ENCODE measurements around the gene FHIT.

FHIT gene

GRCh38 chr3:60652829-60653228, 598.4 kb downstream of the FHIT start:
- Histone ChIP-seq H3K27ac (ENCODE audit: low read depth, low read length) (no peak overlapping the region), H3K36me3 (ENCODE audit: control insufficient read depth, insufficient read depth, low read length) (no peaks in the 10 kb centered on the region), H3K4me1 (ENCODE audit: control insufficient read depth, insufficient read depth, low read length) (peaks cover 3% of the 10 kb centered on the region; the same call in 1 of the 2 replicates)

GRCh38 chr3:60651799-60652198, 599.5 kb downstream of the FHIT start:
- Histone ChIP-seq H3K4me1 (ENCODE audit: control insufficient read depth, insufficient read depth, low read length) (peaks cover 3% of the 10 kb centered on the region; the same call in 1 of the 2 replicates), H3K27me3 (ENCODE audit: control insufficient read depth, insufficient read depth, low read length) (no peaks in the 10 kb centered on the region)

More at GRCh38 chr3:60652829-60653228, 598.4 kb downstream of the FHIT start:
- H3K4me3 ChIP-seq (ENCODE audit: low read depth, low read length) = no peak overlapping the region
- no peak overlapping the region for H3K9ac ChIP-seq (ENCODE audit: low read length)
- no peaks in the 10 kb centered on the region for H3K27me3 ChIP-seq (ENCODE audit: control insufficient read depth, insufficient read depth, low read length)
- no peaks in the 10 kb centered on the region for H3K9me3 ChIP-seq (ENCODE audit: control insufficient read depth, insufficient read depth, low read depth, low read length)

GRCh38 chr3:60650171-60650570, 601.1 kb downstream of the FHIT start:
- Histone ChIP-seq H3K27ac (ENCODE audit: low read depth, low read length) (no peak overlapping the region), H3K27me3 (ENCODE audit: control insufficient read depth, insufficient read depth, low read length) (no peaks in the 10 kb centered on the region), H3K4me3 (ENCODE audit: low read depth, low read length) (no peak overlapping the region), H3K9me3 (ENCODE audit: control insufficient read depth, insufficient read depth, low read depth, low read length) (no peaks in the 10 kb centered on the region), H3K36me3 (ENCODE audit: control insufficient read depth, insufficient read depth, low read length) (no peaks in the 10 kb centered on the region), H3K4me1 (ENCODE audit: control insufficient read depth, insufficient read depth, low read length) (peaks cover 3% of the 10 kb centered on the region; the same call in 1 of the 2 replicates), H3K9ac (ENCODE audit: low read length) (no peak overlapping the region)

More at GRCh38 chr3:60651799-60652198, 599.5 kb downstream of the FHIT start:
- H3K4me3 ChIP-seq (ENCODE audit: low read depth, low read length) = no peak overlapping the region
- no peaks in the 10 kb centered on the region for H3K9me3 ChIP-seq (ENCODE audit: control insufficient read depth, insufficient read depth, low read depth, low read length)
- no peak overlapping the region for H3K27ac ChIP-seq (ENCODE audit: low read depth, low read length)
- H3K36me3 ChIP-seq (ENCODE audit: control insufficient read depth, insufficient read depth, low read length) = no peaks in the 10 kb centered on the region
- no peak overlapping the region for H3K9ac ChIP-seq (ENCODE audit: low read length)

GRCh38 chr3:60645801-60646200, 605.5 kb downstream of the FHIT start:
- Histone ChIP-seq H3K27me3 (ENCODE audit: control insufficient read depth, insufficient read depth, low read length) (no peaks in the 10 kb centered on the region), H3K4me3 (ENCODE audit: low read depth, low read length) (no peak overlapping the region), H3K27ac (ENCODE audit: low read depth, low read length) (no peak overlapping the region), H3K9me3 (ENCODE audit: control insufficient read depth, insufficient read depth, low read depth, low read length) (no peaks in the 10 kb centered on the region), H3K9ac (ENCODE audit: low read length) (no peak overlapping the region), H3K36me3 (ENCODE audit: control insufficient read depth, insufficient read depth, low read length) (no peaks in the 10 kb centered on the region), H3K4me1 (ENCODE audit: control insufficient read depth, insufficient read depth, low read length) (no peaks in the 10 kb centered on the region)

- no peak overlapping the region for H3K27ac ChIP-seq (ENCODE audit: low read depth, low read length)
- H3K27me3 ChIP-seq (ENCODE audit: control insufficient read depth, insufficient read depth, low read length) = no peaks in the 10 kb centered on the region
- no peaks in the 10 kb centered on the region for H3K36me3 ChIP-seq (ENCODE audit: control insufficient read depth, insufficient read depth, low read length)
- no peaks in the 10 kb centered on the region for H3K4me1 ChIP-seq (ENCODE audit: control insufficient read depth, insufficient read depth, low read length)
- H3K4me3 ChIP-seq (ENCODE audit: low read depth, low read length) = no peak overlapping the region
- no peak overlapping the region for H3K9ac ChIP-seq (ENCODE audit: low read length)
- no peaks in the 10 kb centered on the region for H3K9me3 ChIP-seq (ENCODE audit: control insufficient read depth, insufficient read depth, low read depth, low read length)
Measured at GRCh38 chr3:60643831-60644230, 607.4 kb downstream of the FHIT start.

- Histone ChIP-seq H3K9ac (ENCODE audit: low read length) (no peak overlapping the region), H3K27me3 (ENCODE audit: control insufficient read depth, insufficient read depth, low read length) (no peaks in the 10 kb centered on the region), H3K27ac (ENCODE audit: low read depth, low read length) (no peak overlapping the region), H3K4me3 (ENCODE audit: low read depth, low read length) (no peak overlapping the region), H3K36me3 (ENCODE audit: control insufficient read depth, insufficient read depth, low read length) (no peaks in the 10 kb centered on the region), H3K9me3 (ENCODE audit: control insufficient read depth, insufficient read depth, low read depth, low read length) (no peaks in the 10 kb centered on the region), H3K4me1 (ENCODE audit: control insufficient read depth, insufficient read depth, low read length) (peaks cover 10% of the 10 kb centered on the region)
Measured at GRCh38 chr3:60641354-60641753, 609.9 kb downstream of the FHIT start.

GRCh38 chr3:60636846-60637245, 614.4 kb downstream of the FHIT start:
- no peak overlapping the region for H3K27ac ChIP-seq (ENCODE audit: low read depth, low read length)

GRCh38 chr3:60633644-60634043, 617.6 kb downstream of the FHIT start:
- Histone ChIP-seq H3K9ac (ENCODE audit: low read length) (no peak overlapping the region), H3K27ac (ENCODE audit: low read depth, low read length) (no peak overlapping the region), H3K36me3 (ENCODE audit: control insufficient read depth, insufficient read depth, low read length) (no peaks in the 10 kb centered on the region), H3K4me3 (ENCODE audit: low read depth, low read length) (no peak overlapping the region), H3K9me3 (ENCODE audit: control insufficient read depth, insufficient read depth, low read depth, low read length) (no peaks in the 10 kb centered on the region), H3K4me1 (ENCODE audit: control insufficient read depth, insufficient read depth, low read length) (peaks cover 28% of the 10 kb centered on the region), H3K27me3 (ENCODE audit: control insufficient read depth, insufficient read depth, low read length) (no peaks in the 10 kb centered on the region)

More at GRCh38 chr3:60636846-60637245, 614.4 kb downstream of the FHIT start:
- H3K36me3 ChIP-seq (ENCODE audit: control insufficient read depth, insufficient read depth, low read length) = no peaks in the 10 kb centered on the region
- no peaks in the 10 kb centered on the region for H3K27me3 ChIP-seq (ENCODE audit: control insufficient read depth, insufficient read depth, low read length)
- no peak overlapping the region for H3K9ac ChIP-seq (ENCODE audit: low read length)
- no peak overlapping the region for H3K4me3 ChIP-seq (ENCODE audit: low read depth, low read length)
- peaks cover 11% of the 10 kb centered on the region for H3K4me1 ChIP-seq (ENCODE audit: control insufficient read depth, insufficient read depth, low read length)
- H3K9me3 ChIP-seq (ENCODE audit: control insufficient read depth, insufficient read depth, low read depth, low read length) = no peaks in the 10 kb centered on the region

- Histone ChIP-seq H3K9me3 (ENCODE audit: control insufficient read depth, insufficient read depth, low read depth, low read length) (no peaks in the 10 kb centered on the region), H3K27ac (ENCODE audit: low read depth, low read length) (no peak overlapping the region), H3K9ac (ENCODE audit: low read length) (no peak overlapping the region), H3K27me3 (ENCODE audit: control insufficient read depth, insufficient read depth, low read length) (no peaks in the 10 kb centered on the region), H3K4me1 (ENCODE audit: control insufficient read depth, insufficient read depth, low read length) (peaks cover 20% of the 10 kb centered on the region; the same call in 1 of the 2 replicates), H3K36me3 (ENCODE audit: control insufficient read depth, insufficient read depth, low read length) (no peaks in the 10 kb centered on the region), H3K4me3 (ENCODE audit: low read depth, low read length) (no peak overlapping the region)
Measured at GRCh38 chr3:60631509-60631908, 619.7 kb downstream of the FHIT start.

- no peaks in the 10 kb centered on the region for H3K9me3 ChIP-seq (ENCODE audit: control insufficient read depth, insufficient read depth, low read depth, low read length)
- H3K9ac ChIP-seq (ENCODE audit: low read length) = no peak overlapping the region
- no peaks in the 10 kb centered on the region for H3K27me3 ChIP-seq (ENCODE audit: control insufficient read depth, insufficient read depth, low read length)
- peaks cover 17% of the 10 kb centered on the region; the same call in 1 of the 2 replicates for H3K4me1 ChIP-seq (ENCODE audit: control insufficient read depth, insufficient read depth, low read length)
- H3K4me3 ChIP-seq (ENCODE audit: low read depth, low read length) = no peak overlapping the region
- H3K36me3 ChIP-seq (ENCODE audit: control insufficient read depth, insufficient read depth, low read length) = no peaks in the 10 kb centered on the region
- H3K27ac ChIP-seq (ENCODE audit: low read depth, low read length) = no peak overlapping the region
Measured at GRCh38 chr3:60630953-60631352, 620.3 kb downstream of the FHIT start.

GRCh38 chr3:60629816-60630215, 621.4 kb downstream of the FHIT start:
- peaks cover 17% of the 10 kb centered on the region; the same call in 1 of the 2 replicates for H3K4me1 ChIP-seq (ENCODE audit: control insufficient read depth, insufficient read depth, low read length)
- H3K4me3 ChIP-seq (ENCODE audit: low read depth, low read length) = no peak overlapping the region
- H3K36me3 ChIP-seq (ENCODE audit: control insufficient read depth, insufficient read depth, low read length) = no peaks in the 10 kb centered on the region
- H3K9ac ChIP-seq (ENCODE audit: low read length) = no peak overlapping the region
- H3K9me3 ChIP-seq (ENCODE audit: control insufficient read depth, insufficient read depth, low read depth, low read length) = no peaks in the 10 kb centered on the region
- no peaks in the 10 kb centered on the region for H3K27me3 ChIP-seq (ENCODE audit: control insufficient read depth, insufficient read depth, low read length)
- H3K27ac ChIP-seq (ENCODE audit: low read depth, low read length) = no peak overlapping the region

GRCh38 chr3:60622349-60622748, 628.9 kb downstream of the FHIT start:
- Histone ChIP-seq H3K9ac (ENCODE audit: low read length) (no peak overlapping the region), H3K27me3 (ENCODE audit: control insufficient read depth, insufficient read depth, low read length) (no peaks in the 10 kb centered on the region), H3K9me3 (ENCODE audit: control insufficient read depth, insufficient read depth, low read depth, low read length) (peaks cover 9% of the 10 kb centered on the region; the same call in 1 of the 2 replicates), H3K36me3 (ENCODE audit: control insufficient read depth, insufficient read depth, low read length) (no peaks in the 10 kb centered on the region), H3K27ac (ENCODE audit: low read depth, low read length) (no peak overlapping the region), H3K4me1 (ENCODE audit: control insufficient read depth, insufficient read depth, low read length) (no peaks in the 10 kb centered on the region), H3K4me3 (ENCODE audit: low read depth, low read length) (no peak overlapping the region)
